HG03432 (cell line): Measurements from ENCODE around the gene MOGAT1.
"Not testable (repeated sequence)": the region's sequence is repeated elsewhere in the genome, so short reads cannot be mapped to it uniquely, and the experiment has no call there.

Experiments
- ATAC-seq: cut with Tn5 transposase; IDR thresholded peaks from one replicate; pipeline ENCODE4 v1.9.1; 2021; ENCODE audit warnings: mild to moderate bottlenecking, moderate library complexity; ENCODE audit not compliant: unreplicated experiment

Gene MOGAT1

DNA sequence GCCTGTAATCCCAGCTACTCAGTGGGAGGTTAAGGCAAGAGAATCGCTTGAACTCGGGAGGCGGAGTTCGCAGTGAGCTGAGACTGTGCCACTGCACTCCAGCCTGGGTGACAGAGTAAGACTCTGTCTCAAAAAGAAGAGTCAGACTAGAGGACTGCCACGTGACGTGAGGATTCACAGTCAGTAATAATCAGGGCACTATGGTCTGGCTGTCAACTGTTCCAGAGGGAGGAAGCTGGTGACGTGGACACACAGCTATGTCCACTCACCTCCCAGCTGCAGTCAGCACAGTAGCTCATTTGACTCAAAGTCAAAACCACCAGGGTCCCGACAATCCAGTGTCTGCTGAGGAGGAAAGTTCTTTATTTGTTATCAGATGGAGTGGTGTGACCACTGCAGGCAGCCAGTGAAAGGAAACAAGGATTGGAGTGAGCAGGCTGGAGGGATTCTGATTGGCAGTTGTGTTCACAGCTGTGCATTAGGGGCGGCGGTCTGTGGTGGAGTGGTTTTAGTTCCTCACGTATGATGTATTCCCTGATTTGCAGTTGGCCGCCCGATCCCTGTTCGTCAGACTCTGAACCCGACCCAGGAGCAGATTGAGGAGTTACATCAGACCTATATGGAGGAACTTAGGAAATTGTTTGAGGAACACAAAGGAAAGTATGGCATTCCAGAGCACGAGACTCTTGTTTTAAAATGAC, 37.9 kb downstream of the MOGAT1 start:
- ATAC-seq, result peak; percentile 65

GRCh38 chr2:222710736-222711135, 39.3 kb downstream of the MOGAT1 start:
- no peak for ATAC-seq

DNA sequence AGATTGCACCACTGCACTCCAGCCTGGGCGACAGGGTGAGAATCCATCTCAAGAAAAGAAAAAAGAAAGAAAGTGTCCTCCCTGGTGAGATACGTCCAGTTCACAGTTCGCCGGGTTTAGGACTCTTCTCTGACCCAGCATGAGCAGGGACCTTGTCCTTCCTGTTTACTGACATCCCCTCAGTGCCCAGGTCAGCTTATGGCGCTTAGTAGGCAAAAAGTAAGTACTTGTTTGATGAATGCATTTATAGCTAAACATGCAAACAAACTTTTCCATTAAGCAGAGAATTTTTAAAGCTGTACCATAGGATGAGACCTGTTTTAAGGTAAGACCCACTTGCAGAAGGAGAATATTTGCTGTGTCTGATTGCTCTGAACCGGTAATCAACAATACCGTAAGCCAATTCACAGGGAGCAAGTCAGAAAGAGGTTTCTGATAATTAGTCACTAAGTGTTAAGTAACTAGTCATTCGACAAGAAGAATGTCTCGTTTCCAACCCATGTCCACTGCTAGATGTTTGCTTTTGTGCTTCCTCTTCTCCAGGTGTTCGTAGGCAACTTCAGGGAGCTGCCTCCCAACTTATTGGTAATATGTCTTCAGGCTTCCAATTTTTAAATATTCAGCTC, 40.0 kb downstream of the MOGAT1 start:
- ATAC-seq, result no peak

DNA sequence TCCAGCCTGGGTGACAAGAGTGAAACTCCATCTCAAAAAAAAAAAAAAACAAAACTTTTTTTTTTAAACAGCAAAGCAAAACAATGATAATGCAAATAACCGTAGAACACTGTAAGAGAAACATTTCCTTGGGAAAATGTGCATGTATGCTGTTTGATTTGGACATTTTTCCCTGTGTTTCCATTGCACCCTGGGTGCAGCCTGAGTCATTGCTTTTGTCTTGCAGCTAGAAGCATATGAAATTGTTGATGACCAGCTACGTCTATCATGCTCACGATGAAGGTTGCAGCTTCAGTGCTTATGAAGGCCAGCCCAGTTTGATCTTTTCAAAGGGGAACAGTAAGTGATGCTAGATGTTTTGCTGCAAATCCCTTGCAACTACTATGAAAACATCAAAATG, 41.5 kb downstream of the MOGAT1 start:
- ATAC-seq, result no peak

- no peak for ATAC-seq
Measured at GRCh38 chr2:222714361-222715241, 43.1 kb downstream of the MOGAT1 start.

- ATAC-seq, result peak; percentile 57
Measured at GRCh38 chr2:222715742-222716141, 44.3 kb downstream of the MOGAT1 start.

GRCh38 chr2:222719787-222720186, 48.3 kb downstream of the MOGAT1 start:
- not testable (repeated sequence) for ATAC-seq

GRCh38 chr2:222721597-222721996, 50.1 kb downstream of the MOGAT1 start:
- not testable (repeated sequence) for ATAC-seq

DNA sequence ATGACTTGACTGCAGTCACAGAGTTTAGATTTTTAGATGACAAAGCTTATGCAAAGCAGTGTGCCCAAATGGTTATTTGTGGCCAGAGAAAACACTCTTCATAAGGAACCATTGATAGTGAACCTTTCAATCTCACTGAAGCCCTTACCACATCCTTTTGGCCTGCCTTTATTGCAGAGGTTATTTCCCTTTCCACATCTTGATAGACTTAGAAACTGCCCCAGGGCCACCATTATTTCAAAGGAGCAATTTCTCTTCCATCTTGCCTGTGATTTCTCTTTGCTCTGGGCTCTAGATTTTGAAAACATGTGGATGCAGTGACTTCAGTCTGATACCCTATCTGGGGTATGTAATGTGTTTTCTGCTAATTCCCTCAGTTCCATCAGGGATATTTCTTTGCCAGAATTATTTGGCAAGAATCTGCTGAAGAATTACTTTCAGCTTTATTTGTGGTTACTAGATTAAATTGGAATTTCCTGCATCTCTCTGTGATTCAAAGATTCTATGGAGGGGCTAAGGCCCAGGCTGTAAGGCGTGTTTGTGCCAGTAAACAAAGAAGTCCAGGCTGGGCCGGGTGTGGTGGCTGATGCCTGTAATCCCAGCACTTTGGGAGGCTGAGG, 51.0 kb downstream of the MOGAT1 start:
- peak; percentile 99 for ATAC-seq

GRCh38 chr2:222724208-222724607, 52.8 kb downstream of the MOGAT1 start:
- ATAC-seq, result no peak

DNA sequence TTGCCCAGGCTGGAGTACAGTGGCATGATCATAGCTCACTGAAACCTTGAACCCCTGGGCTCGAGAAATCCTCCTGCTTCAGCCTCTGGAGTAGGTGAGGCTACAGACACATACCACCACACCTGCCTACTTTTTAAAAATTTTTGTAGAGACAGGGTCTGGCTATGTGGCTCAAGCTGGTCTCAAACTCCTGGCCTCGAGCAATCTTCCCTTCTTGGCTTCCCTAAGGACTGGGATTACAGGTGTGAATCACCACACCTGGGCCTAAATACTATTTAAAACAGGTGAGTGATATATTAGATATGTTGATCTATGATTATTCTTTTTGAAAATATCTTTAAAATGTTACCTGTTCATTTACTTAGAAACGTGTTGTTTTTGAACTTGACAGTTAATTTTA, 57.2 kb downstream of the MOGAT1 start:
- ATAC-seq, result no peak

GRCh38 chr2:222730366-222730999, 59.0 kb downstream of the MOGAT1 start:
- ATAC-seq, result peak; percentile 52

- no peak for ATAC-seq
Measured at GRCh38 chr2:222731201-222731621, 59.8 kb downstream of the MOGAT1 start.

DNA sequence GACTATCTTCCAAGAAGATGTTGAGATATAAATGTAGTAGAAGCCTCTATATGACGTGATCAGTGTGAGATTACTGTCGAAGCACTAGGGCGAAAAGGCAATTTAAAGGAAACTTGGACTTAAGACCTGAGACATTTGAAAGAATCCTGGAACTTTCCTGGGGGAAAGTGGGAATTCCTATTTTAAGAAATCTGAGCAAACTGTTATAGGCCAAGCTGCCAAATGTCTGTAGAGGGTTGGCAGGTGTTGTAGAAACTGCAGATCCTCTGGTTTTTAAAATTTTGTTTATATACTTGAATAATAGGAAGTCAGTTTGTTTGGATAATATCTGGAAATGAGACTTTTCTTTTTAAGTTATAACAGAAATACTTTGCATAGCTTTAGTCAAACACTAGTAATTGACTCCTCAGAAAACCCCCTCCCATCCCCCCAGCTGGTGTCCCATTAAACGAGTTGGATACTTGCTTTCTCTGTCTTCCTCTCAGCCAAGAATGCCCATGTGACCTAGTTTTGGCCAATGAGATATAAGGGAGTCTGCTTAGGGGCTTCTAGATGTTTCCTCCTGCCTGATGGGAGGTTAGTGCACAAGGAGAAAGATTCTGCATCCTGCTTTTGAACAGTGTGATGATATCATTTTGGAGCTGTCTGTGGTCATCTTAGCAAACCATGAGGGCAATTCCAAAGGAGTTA, 61.2 kb downstream of the MOGAT1 start:
- no peak for ATAC-seq

DNA sequence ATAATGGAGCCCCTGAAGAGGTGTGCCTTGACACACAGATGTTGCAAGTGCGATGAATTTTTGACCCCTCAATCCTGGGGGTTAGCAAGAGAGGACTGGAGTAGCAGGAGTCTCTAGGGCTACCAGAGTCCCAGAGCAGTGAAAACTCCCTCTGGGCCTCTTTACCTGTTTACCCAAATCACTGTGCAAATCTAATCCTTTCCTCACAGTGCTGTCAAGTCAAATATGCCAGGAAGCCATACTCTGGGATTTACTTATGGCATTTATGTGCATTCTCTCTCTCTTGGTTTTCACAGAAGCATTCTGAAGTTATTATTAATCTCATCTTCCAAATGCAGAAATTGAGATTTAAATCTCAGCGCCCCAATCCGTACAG, 62.0 kb downstream of the MOGAT1 start:
- ATAC-seq, result no peak

DNA sequence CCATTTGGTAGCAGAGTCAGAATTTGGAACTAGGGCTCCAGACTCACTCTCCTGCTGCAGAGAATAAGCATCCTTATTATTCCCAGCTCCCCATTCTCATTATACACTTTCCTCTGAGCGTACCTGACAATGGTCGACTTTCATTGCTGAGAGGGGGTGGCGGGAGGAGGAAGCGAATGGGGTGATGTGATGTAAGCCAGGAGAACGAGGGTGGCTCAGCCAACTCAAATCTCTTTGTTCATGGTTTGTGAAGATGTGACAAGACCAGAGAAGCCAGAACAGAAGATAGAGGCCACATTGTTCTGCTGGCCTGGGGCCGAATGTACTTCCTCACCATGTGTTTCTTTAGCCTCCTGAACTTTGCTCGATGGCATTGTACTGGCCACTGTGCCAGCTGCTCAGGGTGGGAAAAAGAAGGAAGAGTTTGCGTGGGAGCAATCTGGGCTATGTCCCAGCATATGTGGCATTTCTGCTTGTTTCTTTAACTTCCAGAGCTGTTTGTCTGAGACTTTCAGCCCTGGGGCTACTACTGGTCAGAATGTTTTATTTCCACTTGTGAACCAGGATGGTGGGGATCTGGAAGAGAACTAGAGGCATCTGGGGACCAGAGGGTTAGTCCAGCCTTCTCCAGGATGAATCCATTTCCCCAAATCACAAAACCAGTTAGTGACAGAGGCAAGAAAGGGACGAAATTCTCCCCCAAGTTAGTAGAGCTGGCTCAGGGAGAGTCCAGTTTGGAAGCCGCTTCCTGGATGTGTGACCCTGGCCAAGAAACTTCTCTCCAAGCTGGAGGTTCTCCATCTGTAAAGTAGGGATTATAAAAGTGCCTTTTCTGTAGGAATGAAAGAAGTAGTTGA, 62.6 kb downstream of the MOGAT1 start:
- no peak for ATAC-seq

- peak; percentile 83 for ATAC-seq
Measured at GRCh38 chr2:222734703-222735014, 63.2 kb downstream of the MOGAT1 start.

GRCh38 chr2:222736301-222736700, 64.8 kb downstream of the MOGAT1 start:
- no peak for ATAC-seq

GRCh38 chr2:222736924-222737323, 65.5 kb downstream of the MOGAT1 start:
- ATAC-seq, result no peak
